Parathyroid adenoma (tissue), 2 donors: ENCODE results near the gene DDX10.
"Not testable (repeated sequence)": the region's sequence is repeated elsewhere in the genome, so short reads cannot be mapped to it uniquely, and the experiment has no call there.

ENCODE experiments used
- H2AFZ ChIP-seq: fragments of 300-600 bp; sonication (generic); one replicate; pipeline ENCODE4 v1.7.0; 2017; ENCODE audit warnings: antibody characterized with exemption, mild to moderate bottlenecking
- H3K27ac ChIP-seq: fragments of 300-600 bp; sonication (generic); one replicate; pipeline ENCODE4 v1.7.0; 2017
- H3K27me3 ChIP-seq: fragments of 300-600 bp; sonication (generic); one replicate; pipeline ENCODE4 v1.7.0; 2017; ENCODE audit warnings: low read length; ENCODE audit not compliant: control insufficient read depth, insufficient read depth
- H3K36me3 ChIP-seq: fragments of 300-600 bp; sonication (generic); one replicate; pipeline ENCODE4 v1.7.0; 2017; ENCODE audit warnings: low read length; ENCODE audit not compliant: control insufficient read depth, insufficient read depth
- H3K4me1 ChIP-seq: fragments of 300-600 bp; sonication (generic); one replicate; pipeline ENCODE4 v1.7.0; 2017; ENCODE audit warnings: control low read depth
- H3K4me2 ChIP-seq: fragments of 300-600 bp; sonication (generic); one replicate; pipeline ENCODE4 v1.7.0; 2017; ENCODE audit warnings: low read length
- H3K4me3 ChIP-seq: fragments of 300-600 bp; sonication (generic); one replicate; pipeline ENCODE4 v1.7.0; 2017; ENCODE audit warnings: low read depth, low read length
- H3K79me2 ChIP-seq: fragments of 300-600 bp; sonication (generic); one replicate; pipeline ENCODE4 v1.7.0; 2017; ENCODE audit warnings: control low read depth
- H3K9ac ChIP-seq: fragments of 300-600 bp; sonication (generic); one replicate; pipeline ENCODE4 v1.7.0; 2017; ENCODE audit warnings: mild to moderate bottlenecking
- H3K9me3 ChIP-seq: fragments of 300-600 bp; sonication (generic); one replicate; pipeline ENCODE4 v1.7.0; 2017; ENCODE audit warnings: low read length; ENCODE audit not compliant: control insufficient read depth
- TF ChIP-seq, protein P1 (sequence below): fragments of 300-600 bp; sonication (generic); IDR thresholded peaks from one replicate; pipeline ENCODE4 v1.7.0; 2017; ENCODE audit warnings: antibody characterized with exemption, mild to moderate bottlenecking
- donor health status: primary hyperparathyroidism.

DDX10 gene

DNA sequence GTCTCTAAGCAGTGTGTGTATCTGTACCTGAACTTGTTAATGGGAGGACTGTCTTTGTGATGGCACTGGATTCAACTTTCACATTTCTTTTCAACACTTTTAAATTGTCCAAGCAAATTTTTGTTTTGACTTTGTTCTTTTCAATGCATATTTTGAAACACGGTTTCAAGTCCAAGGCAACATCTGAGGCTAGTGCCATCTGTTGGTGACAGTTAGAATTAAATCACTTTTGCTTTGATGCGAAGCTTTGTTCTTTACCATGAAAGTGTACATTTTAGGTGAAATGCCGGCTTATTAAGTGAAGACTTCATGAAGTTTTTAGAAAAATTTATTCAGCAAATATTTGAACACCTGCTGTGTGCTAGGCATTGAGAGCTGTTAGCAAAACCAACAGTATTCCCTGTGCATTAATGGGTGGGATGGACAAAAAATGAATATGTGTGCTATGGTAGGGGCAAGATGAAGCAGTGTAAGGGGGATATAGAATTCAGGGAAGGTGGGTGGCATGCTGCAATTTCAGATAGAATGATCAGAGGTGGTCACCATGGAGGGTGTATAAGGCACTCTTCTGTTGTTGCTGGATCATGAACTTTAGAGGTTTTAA is 70.2 kb downstream of the DDX10 start:
- peaks cover 3% of the 10 kb centered on the region for H3K79me2 ChIP-seq
- no peak overlapping the region for H2AFZ ChIP-seq
- H3K9me3 ChIP-seq: no peaks in the 10 kb centered on the region

DNA sequence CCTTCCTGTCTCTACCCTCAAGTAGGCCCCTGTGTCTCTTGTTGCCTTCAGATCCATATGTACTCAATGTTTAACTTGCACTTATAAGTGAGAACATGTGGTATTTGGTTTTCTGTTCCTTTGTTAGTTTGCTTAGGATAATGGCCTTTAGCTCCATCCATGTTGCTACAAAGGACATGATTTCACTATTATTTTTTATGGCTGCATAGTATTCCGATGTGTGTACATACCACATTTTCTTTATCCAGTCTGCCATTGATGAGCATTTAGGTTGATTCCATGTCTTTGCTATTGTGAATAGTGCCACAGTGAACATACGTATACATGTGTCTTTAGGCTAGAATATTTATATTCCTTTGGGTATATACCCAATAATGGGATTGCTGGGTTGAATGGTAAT is 75.3 kb downstream of the DDX10 start:
- not testable (repeated sequence) for H3K9ac ChIP-seq, H3K27ac ChIP-seq, H3K9me3 ChIP-seq, H3K4me1 ChIP-seq, H2AFZ ChIP-seq, H3K79me2 ChIP-seq, H3K36me3 ChIP-seq, H3K27me3 ChIP-seq, H3K4me2 ChIP-seq, H3K4me3 ChIP-seq

More for the DNA sequence above, 70.2 kb downstream of the DDX10 start:
- Histone ChIP-seq H3K27me3 (no peaks in the 10 kb centered on the region), H3K4me3 (no peak overlapping the region), H3K4me2 (no peak overlapping the region), H3K9ac (no peak overlapping the region), H3K4me1 (no peaks in the 10 kb centered on the region), H3K36me3 (no peaks in the 10 kb centered on the region), H3K27ac (no peak overlapping the region)
- TF ChIP-seq, protein P1, sequence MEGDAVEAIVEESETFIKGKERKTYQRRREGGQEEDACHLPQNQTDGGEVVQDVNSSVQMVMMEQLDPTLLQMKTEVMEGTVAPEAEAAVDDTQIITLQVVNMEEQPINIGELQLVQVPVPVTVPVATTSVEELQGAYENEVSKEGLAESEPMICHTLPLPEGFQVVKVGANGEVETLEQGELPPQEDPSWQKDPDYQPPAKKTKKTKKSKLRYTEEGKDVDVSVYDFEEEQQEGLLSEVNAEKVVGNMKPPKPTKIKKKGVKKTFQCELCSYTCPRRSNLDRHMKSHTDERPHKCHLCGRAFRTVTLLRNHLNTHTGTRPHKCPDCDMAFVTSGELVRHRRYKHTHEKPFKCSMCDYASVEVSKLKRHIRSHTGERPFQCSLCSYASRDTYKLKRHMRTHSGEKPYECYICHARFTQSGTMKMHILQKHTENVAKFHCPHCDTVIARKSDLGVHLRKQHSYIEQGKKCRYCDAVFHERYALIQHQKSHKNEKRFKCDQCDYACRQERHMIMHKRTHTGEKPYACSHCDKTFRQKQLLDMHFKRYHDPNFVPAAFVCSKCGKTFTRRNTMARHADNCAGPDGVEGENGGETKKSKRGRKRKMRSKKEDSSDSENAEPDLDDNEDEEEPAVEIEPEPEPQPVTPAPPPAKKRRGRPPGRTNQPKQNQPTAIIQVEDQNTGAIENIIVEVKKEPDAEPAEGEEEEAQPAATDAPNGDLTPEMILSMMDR: peak; percentile 21

- no peaks in the 10 kb centered on the region for H3K4me1 ChIP-seq
- H3K36me3 ChIP-seq: no peaks in the 10 kb centered on the region
- H2AFZ ChIP-seq: no peak overlapping the region
- H3K79me2 ChIP-seq: peaks cover 3% of the 10 kb centered on the region
- TF ChIP-seq, protein P1: no peak
- H3K9me3 ChIP-seq: no peaks in the 10 kb centered on the region
- H3K27me3 ChIP-seq: no peaks in the 10 kb centered on the region
- H3K4me2 ChIP-seq: no peak overlapping the region
- H3K27ac ChIP-seq: no peak overlapping the region
- no peak overlapping the region for H3K9ac ChIP-seq
- H3K4me3 ChIP-seq: no peak overlapping the region
Measured at GRCh38 chr11:108743851-108744250, 79.0 kb downstream of the DDX10 start.

GRCh38 chr11:108748968-108749367 is 84.1 kb downstream of the DDX10 start:
- no peaks in the 10 kb centered on the region for H3K27me3 ChIP-seq
- no peaks in the 10 kb centered on the region for H3K9me3 ChIP-seq
- TF ChIP-seq, protein P1: no peak
- no peak overlapping the region for H3K4me3 ChIP-seq
- H3K36me3 ChIP-seq: no peaks in the 10 kb centered on the region
- H3K4me1 ChIP-seq: no peaks in the 10 kb centered on the region
- H3K9ac ChIP-seq: no peak overlapping the region
- H2AFZ ChIP-seq: no peak overlapping the region
- H3K27ac ChIP-seq: no peak overlapping the region
- no peak overlapping the region for H3K4me2 ChIP-seq
- H3K79me2 ChIP-seq: no peaks in the 10 kb centered on the region

DNA sequence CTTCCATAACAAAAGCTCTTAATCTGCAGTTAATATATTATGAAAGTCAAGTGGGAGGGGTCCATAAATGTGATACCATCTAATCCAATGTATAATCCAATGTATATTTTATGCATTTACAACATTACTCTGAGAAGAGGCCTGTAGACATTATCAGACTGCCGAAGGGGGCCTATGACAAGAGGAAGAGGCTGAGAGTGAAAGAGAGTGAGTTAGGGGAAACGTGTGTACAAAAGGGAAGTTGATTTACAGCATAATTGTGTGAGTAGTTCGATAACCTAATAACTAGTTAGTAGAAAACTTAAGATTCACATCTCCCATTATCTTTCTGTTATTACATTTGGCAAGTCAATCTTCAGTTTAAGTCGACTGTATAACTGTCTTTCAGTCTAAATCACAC is 86.6 kb downstream of the DDX10 start:
- no peak overlapping the region for H3K9ac ChIP-seq
- H3K36me3 ChIP-seq: no peaks in the 10 kb centered on the region
- H3K79me2 ChIP-seq: no peaks in the 10 kb centered on the region
- H3K4me2 ChIP-seq: no peak overlapping the region
- no peak overlapping the region for H2AFZ ChIP-seq
- no peak overlapping the region for H3K27ac ChIP-seq
- H3K4me3 ChIP-seq: no peak overlapping the region
- no peaks in the 10 kb centered on the region for H3K4me1 ChIP-seq
- TF ChIP-seq, protein P1: no peak
- no peaks in the 10 kb centered on the region for H3K27me3 ChIP-seq
- no peaks in the 10 kb centered on the region for H3K9me3 ChIP-seq
